Panc1 (cell line): ENCODE measurements around the gene MICAL2.

Experiments
- CTCF ChIP-seq: fragments of 450-650 bp; IDR thresholded peaks from 2 replicates; pipeline ENCODE4 v1.5.1; 2017; ENCODE audit warnings: mild to moderate bottlenecking
- POLR2AphosphoS5 ChIP-seq: IDR thresholded peaks from 2 replicates; pipeline ENCODE4 v1.6.1; 2012; ENCODE audit warnings: mild to moderate bottlenecking, low read depth, low read length, moderate library complexity
- REST ChIP-seq, 2 experiments: IDR thresholded peaks; 2 replicates each; pipeline ENCODE4 v1.6.1; 2011 to 2012; ENCODE audit warnings: low read depth in 2 of 2, control low read depth in 1 of 2, low read length in 1 of 2, mild to moderate bottlenecking in 1 of 2, moderate library complexity in 1 of 2; ENCODE audit not compliant: insufficient read depth in 1 of 2
- TCF7L2 ChIP-seq: IDR thresholded peaks from 2 replicates; pipeline ENCODE4 v1.6.1; 2011; ENCODE audit warnings: mild to moderate bottlenecking, low read depth, low read length, inconsistent platforms

GRCh38 chr11:12287009-12287373 lies 176.6 kb downstream of the MICAL2 start:
- TF ChIP-seq CTCF, result no peak
- no peak for TF ChIP-seq POLR2AphosphoS5
- TF ChIP-seq REST (IDR thresholded peaks at IDR 0.05; ENCODE audit: insufficient read depth in 1 of 2, low read depth in 2 of 2, low read length in 1 of 2), result no peak
- TF ChIP-seq TCF7L2, result no peak
